Suprapubic skin (tissue), 4 donors: ENCODE data around the gene SHROOM2. TPM values are rescaled to one million over a fixed set of nuclear protein-coding genes. Genes with fewer than 3 reads are reported as not detected.

Source experiments
- DNase-seq, 2 donors: peaks; one replicate each; pipeline ENCODE4 v3.0.0-alpha.2; 2019; ENCODE audit warnings: low spot score in 2 of 2
- H3K27ac ChIP-seq: fragments of 200-600 bp; sonication (generic); one replicate; pipeline ENCODE4 v1.5.1; 2019
- H3K27me3 ChIP-seq: fragments of 200-600 bp; sonication (generic); one replicate; pipeline ENCODE4 v1.5.1; 2019
- H3K36me3 ChIP-seq: fragments of 200-600 bp; sonication (generic); one replicate; pipeline ENCODE4 v1.5.1; 2019
- H3K4me1 ChIP-seq: fragments of 200-600 bp; sonication (generic); one replicate; pipeline ENCODE4 v1.5.1; 2019
- H3K4me3 ChIP-seq: fragments of 200-600 bp; sonication (generic); one replicate; pipeline ENCODE4 v1.5.1; 2019; ENCODE audit warnings: mild to moderate bottlenecking
- H3K9me3 ChIP-seq: fragments of 200-600 bp; sonication (generic); one replicate; pipeline ENCODE4 v1.5.1; 2019
- CTCF ChIP-seq, 2 donors: fragments of 200-600 bp in 1 of 2; fragments of 450-650 bp in 1 of 2; sonication (generic) in 1 of 2; IDR thresholded peaks; one replicate each; pipeline ENCODE4 v1.5.1; 2016 to 2019; ENCODE audit warnings: antibody characterized with exemption in 2 of 2, mild to moderate bottlenecking in 1 of 2, moderate library complexity in 1 of 2
- EP300 ChIP-seq: sonication (generic); formaldehyde crosslinking; IDR thresholded peaks from one replicate; pipeline ENCODE4 v1.6.1; 2017; ENCODE audit warnings: antibody characterized with exemption
- POLR2A ChIP-seq, 2 donors: fragments of 450-650 bp; IDR thresholded peaks; one replicate each; pipeline ENCODE4 v1.6.1; 2017; ENCODE audit warnings: antibody characterized with exemption in 2 of 2, mild to moderate bottlenecking in 2 of 2, moderate library complexity in 2 of 2
- POLR2AphosphoS5 ChIP-seq, 3 donors: sonication (generic); formaldehyde crosslinking; IDR thresholded peaks; one replicate each; pipeline ENCODE4 v1.6.1; 2017; ENCODE audit warnings: antibody characterized with exemption in 3 of 3
- WGBS: methylation state at CpG from one replicate; pipeline ENCODE4 v1.1.5; 2018; 5-methylcytosine and 5-hydroxymethylcytosine counted together
- total RNA-seq, 4 donors: library from RNA; depleted of rRNA; stranded (reverse); fragments of >200 nt; gene quantifications; one replicate each; pipeline ENCODE4 v1.1.0, GENCODE V29; 2016

Gene SHROOM2
- total RNA-seq, 4 donors from 2014 or later = 10.7 to 16.7 (median 11.8) TPM

- Histone ChIP-seq H3K27ac (no peak overlapping the region), H3K4me1 (no peaks in the 10 kb centered on the region), H3K9me3 (no peaks in the 10 kb centered on the region), H3K27me3 (no peaks in the 10 kb centered on the region), H3K36me3 (no peaks in the 10 kb centered on the region), H3K4me3 (no peak overlapping the region)
- no peak for DNase-seq
- TF ChIP-seq POLR2AphosphoS5 (IDR thresholded peaks at IDR 0.05) (no peak), POLR2A (IDR thresholded peaks at IDR 0.05) (no peak), CTCF (IDR thresholded peaks at IDR 0.05) (no peak), EP300 (no peak)
- 58% methylated on average over 15 of the region's 15 CpGs for WGBS
These were observed 96.6 kb downstream of the SHROOM2 start for GRCh38 chrX:9882669-9883446.

- Histone ChIP-seq H3K27ac (no peak overlapping the region), H3K36me3 (no peaks in the 10 kb centered on the region), H3K4me1 (no peaks in the 10 kb centered on the region), H3K9me3 (no peaks in the 10 kb centered on the region), H3K4me3 (no peak overlapping the region), H3K27me3 (no peaks in the 10 kb centered on the region)
- no peak for TF ChIP-seq POLR2AphosphoS5 (IDR thresholded peaks at IDR 0.05)
- TF ChIP-seq EP300 = no peak
- TF ChIP-seq CTCF (IDR thresholded peaks at IDR 0.05) = no peak
- no peak for TF ChIP-seq POLR2A (IDR thresholded peaks at IDR 0.05)
- no peak for DNase-seq
- 70% methylated on average over 9 of the region's 9 CpGs for WGBS
These were observed 98.0 kb downstream of the SHROOM2 start for GRCh38 chrX:9884031-9884779.

- H3K27me3 ChIP-seq = no peaks in the 10 kb centered on the region
- WGBS = 33% methylated on average over 8 of the region's 8 CpGs
- H3K27ac ChIP-seq = no peak overlapping the region
- no peak for DNase-seq
- no peaks in the 10 kb centered on the region for H3K9me3 ChIP-seq
- TF ChIP-seq CTCF (IDR thresholded peaks at IDR 0.05) = peak in 1 of 2 donors; percentile 37
- TF ChIP-seq POLR2A (IDR thresholded peaks at IDR 0.05) = no peak
- H3K36me3 ChIP-seq = no peaks in the 10 kb centered on the region
- H3K4me3 ChIP-seq = no peak overlapping the region
- H3K4me1 ChIP-seq = no peaks in the 10 kb centered on the region
These were observed 98.9 kb downstream of the SHROOM2 start for GRCh38 chrX:9885150-9885549.

- TF ChIP-seq POLR2AphosphoS5 (IDR thresholded peaks at IDR 0.05) (no peak), POLR2A (IDR thresholded peaks at IDR 0.05) (no peak), CTCF (IDR thresholded peaks at IDR 0.05) (no peak), EP300 (no peak)
- Histone ChIP-seq H3K36me3 (no peaks in the 10 kb centered on the region), H3K27me3 (no peaks in the 10 kb centered on the region), H3K27ac (no peak overlapping the region), H3K4me3 (no peak overlapping the region), H3K9me3 (no peaks in the 10 kb centered on the region), H3K4me1 (no peaks in the 10 kb centered on the region)
- 74% methylated on average over 11 of the region's 11 CpGs for WGBS
- no peak for DNase-seq
These were observed 101.5 kb downstream of the SHROOM2 start for GRCh38 chrX:9887659-9888297.

GRCh38 chrX:9888953-9889470, 102.8 kb downstream of the SHROOM2 start:
- no peaks in the 10 kb centered on the region for H3K27me3 ChIP-seq
- no peak overlapping the region for H3K27ac ChIP-seq
- WGBS = 85% methylated on average over 6 of the region's 6 CpGs
- no peaks in the 10 kb centered on the region for H3K9me3 ChIP-seq
- no peaks in the 10 kb centered on the region for H3K36me3 ChIP-seq
- no peaks in the 10 kb centered on the region for H3K4me1 ChIP-seq
- no peak for DNase-seq
- no peak overlapping the region for H3K4me3 ChIP-seq
- TF ChIP-seq POLR2AphosphoS5 (IDR thresholded peaks at IDR 0.05) = no peak
- no peak for TF ChIP-seq CTCF (IDR thresholded peaks at IDR 0.05)
- no peak for TF ChIP-seq POLR2A (IDR thresholded peaks at IDR 0.05)
- no peak for TF ChIP-seq EP300
